Thyroid gland (tissue), 4 donors: Measurements from ENCODE around the gene ARHGEF11. TPM values are rescaled to one million over a fixed set of nuclear protein-coding genes. Genes with fewer than 3 reads are reported as not detected.

Experiments
- DNase-seq, 2 donors: peaks; one replicate each; pipeline ENCODE4 v3.0.0-alpha.2; 2019
- H3K27ac ChIP-seq, 3 donors: fragments of 200-600 bp; sonication (generic); 1 replicate in 2 of 3; 2 replicates in 1 of 3; pipeline ENCODE4 v1.5.1; 2016 to 2019; ENCODE audit warnings: mild to moderate bottlenecking in 1 of 3, moderate library complexity in 1 of 3
- H3K27me3 ChIP-seq: fragments of 200-600 bp; sonication (generic); one replicate; pipeline ENCODE4 v1.5.1; 2019
- H3K36me3 ChIP-seq, 2 donors: fragments of 200-600 bp; sonication (generic); one replicate each; pipeline ENCODE4 v1.5.1; 2016 to 2019
- H3K4me1 ChIP-seq, 2 donors: fragments of 200-600 bp; sonication (generic); one replicate each; pipeline ENCODE4 v1.5.1; 2017 to 2019
- H3K4me3 ChIP-seq, 3 donors: fragments of 200-600 bp; sonication (generic); replicated peaks in 1 of 3; 1 replicate in 2 of 3; 2 replicates in 1 of 3; pipeline ENCODE4 v1.5.1; 2016; ENCODE audit warnings: mild to moderate bottlenecking in 1 of 3
- H3K9me3 ChIP-seq: fragments of 200-600 bp; sonication (generic); one replicate; pipeline ENCODE4 v1.5.1; 2017
- POLR2A ChIP-seq, 2 donors: fragments of 450-650 bp; IDR thresholded peaks; one replicate each; pipeline ENCODE4 v1.6.1; 2017; ENCODE audit warnings: antibody characterized with exemption in 2 of 2, mild to moderate bottlenecking in 2 of 2, moderate library complexity in 1 of 2
- WGBS, 2 donors: methylation state at CpG; one replicate each; pipeline ENCODE4 v1.1.5; 2017; 5-methylcytosine and 5-hydroxymethylcytosine counted together
- intact Hi-C: fragments of 100-400 bp; cut with DNase I; formaldehyde crosslinking; loops from one replicate; pipeline ENCODE4 v1.15.1; 2023
- total RNA-seq, 4 donors: library from RNA; depleted of rRNA; stranded (reverse); fragments of >200 nt; gene quantifications; one replicate each; pipeline ENCODE4 v1.2.3, GENCODE V29; 2016
- TF ChIP-seq, protein P1 (sequence below), 6 experiments: fragments of 200-600 bp in 3 of 6; fragments of 450-650 bp in 3 of 6; sonication (generic) in 3 of 6; IDR thresholded peaks; one replicate each; pipeline ENCODE4 v1.5.1; 2016 to 2019; ENCODE audit warnings: antibody characterized with exemption in 6 of 6, mild to moderate bottlenecking in 2 of 6, inconsistent platforms in 1 of 6, moderate library complexity in 1 of 6

ARHGEF11 gene, protein sequence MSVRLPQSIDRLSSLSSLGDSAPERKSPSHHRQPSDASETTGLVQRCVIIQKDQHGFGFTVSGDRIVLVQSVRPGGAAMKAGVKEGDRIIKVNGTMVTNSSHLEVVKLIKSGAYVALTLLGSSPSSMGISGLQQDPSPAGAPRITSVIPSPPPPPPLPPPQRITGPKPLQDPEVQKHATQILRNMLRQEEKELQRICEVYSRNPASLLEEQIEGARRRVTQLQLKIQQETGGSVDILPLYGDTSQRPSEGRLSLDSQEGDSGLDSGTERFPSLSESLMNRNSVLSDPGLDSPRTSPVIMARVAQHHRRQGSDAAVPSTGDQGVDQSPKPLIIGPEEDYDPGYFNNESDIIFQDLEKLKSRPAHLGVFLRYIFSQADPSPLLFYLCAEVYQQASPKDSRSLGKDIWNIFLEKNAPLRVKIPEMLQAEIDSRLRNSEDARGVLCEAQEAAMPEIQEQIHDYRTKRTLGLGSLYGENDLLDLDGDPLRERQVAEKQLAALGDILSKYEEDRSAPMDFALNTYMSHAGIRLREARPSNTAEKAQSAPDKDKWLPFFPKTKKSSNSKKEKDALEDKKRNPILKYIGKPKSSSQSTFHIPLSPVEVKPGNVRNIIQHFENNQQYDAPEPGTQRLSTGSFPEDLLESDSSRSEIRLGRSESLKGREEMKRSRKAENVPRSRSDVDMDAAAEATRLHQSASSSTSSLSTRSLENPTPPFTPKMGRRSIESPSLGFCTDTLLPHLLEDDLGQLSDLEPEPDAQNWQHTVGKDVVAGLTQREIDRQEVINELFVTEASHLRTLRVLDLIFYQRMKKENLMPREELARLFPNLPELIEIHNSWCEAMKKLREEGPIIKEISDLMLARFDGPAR (N-terminal part only)
- total RNA-seq: 10 to 100 TPM; 31.2 to 56.2 (median 47.4) TPM

DNA sequence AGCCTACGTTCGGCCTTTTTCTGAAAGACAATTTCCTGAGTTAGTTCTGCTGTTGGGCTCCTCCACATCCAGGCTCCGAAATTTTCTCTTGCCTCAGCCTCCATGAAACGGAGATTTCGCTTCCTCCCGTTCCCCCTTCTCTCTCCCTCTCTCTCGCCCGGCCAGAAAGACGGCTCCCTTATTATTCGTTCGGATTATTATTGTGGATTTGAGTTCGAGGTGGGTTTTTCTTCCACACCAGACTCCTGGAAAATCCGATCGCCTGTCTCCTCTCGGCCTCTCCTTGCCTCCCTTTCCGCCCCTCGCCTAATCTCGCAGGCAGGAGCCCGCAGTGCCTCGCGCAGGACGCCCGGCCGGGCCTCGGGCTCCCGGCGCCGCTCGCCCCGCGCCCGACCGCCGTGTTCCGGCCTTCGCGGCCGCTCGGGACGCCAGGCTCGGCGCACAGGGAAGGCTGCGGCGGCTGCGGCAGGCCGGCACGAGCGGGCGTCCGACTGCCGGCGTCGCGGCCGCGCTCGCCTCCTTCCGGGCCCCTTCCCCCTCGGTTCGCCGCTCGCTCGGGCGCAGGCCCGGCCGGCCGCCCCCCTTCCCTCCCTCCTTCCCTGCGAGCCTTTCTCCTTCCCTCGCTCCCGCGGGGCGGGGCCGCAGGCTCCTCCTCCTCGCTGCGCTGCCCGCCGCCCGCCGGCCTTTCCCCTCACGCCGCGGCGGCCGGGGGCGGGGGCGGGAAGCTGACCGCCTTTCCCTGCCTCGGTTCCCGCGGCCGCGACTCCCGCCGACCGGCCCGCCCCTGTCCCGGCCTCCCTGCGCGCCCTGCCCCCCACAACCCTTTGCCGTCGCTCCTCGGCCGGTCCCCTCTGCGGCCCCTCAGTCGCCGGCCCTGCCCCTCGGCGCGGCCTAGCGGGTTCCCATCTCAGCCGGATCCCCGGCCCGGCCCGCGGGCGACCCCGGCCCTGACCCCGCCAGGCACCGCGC lies at the start of gene ARHGEF11:
ARHGEF11 (minus strand) TSS at position 493 of the 969 bp plus-strand sequence. CDS start 1,412 bp downstream, outside the sequence.
- TF ChIP-seq, protein P1, sequence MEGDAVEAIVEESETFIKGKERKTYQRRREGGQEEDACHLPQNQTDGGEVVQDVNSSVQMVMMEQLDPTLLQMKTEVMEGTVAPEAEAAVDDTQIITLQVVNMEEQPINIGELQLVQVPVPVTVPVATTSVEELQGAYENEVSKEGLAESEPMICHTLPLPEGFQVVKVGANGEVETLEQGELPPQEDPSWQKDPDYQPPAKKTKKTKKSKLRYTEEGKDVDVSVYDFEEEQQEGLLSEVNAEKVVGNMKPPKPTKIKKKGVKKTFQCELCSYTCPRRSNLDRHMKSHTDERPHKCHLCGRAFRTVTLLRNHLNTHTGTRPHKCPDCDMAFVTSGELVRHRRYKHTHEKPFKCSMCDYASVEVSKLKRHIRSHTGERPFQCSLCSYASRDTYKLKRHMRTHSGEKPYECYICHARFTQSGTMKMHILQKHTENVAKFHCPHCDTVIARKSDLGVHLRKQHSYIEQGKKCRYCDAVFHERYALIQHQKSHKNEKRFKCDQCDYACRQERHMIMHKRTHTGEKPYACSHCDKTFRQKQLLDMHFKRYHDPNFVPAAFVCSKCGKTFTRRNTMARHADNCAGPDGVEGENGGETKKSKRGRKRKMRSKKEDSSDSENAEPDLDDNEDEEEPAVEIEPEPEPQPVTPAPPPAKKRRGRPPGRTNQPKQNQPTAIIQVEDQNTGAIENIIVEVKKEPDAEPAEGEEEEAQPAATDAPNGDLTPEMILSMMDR (IDR thresholded peaks at IDR 0.05): peak in 1 of 6 experiments; percentile 5
- TF ChIP-seq POLR2A (IDR thresholded peaks at IDR 0.05): peak; percentile 17 to 92
- Histone ChIP-seq H3K9me3 (no peaks in the 10 kb centered on the region), H3K36me3 (no peaks in the 10 kb centered on the region), H3K27me3 (no peaks in the 10 kb centered on the region), H3K27ac (peak within 1 kb of the TSS; percentile 71 to 89 (median 84)), H3K4me1 (peaks cover 32 to 33% of the 10 kb centered on the region in 2 donors), H3K4me3 (peak within 1 kb of the TSS; percentile 38 to 54 (median 50))
- intact Hi-C loops: no loop called here
- 0 to 1% methylated on average over 35 to 60 of the region's 120 CpGs for WGBS, 2 donors
- peak; percentile 94 to 95 for DNase-seq

DNA sequence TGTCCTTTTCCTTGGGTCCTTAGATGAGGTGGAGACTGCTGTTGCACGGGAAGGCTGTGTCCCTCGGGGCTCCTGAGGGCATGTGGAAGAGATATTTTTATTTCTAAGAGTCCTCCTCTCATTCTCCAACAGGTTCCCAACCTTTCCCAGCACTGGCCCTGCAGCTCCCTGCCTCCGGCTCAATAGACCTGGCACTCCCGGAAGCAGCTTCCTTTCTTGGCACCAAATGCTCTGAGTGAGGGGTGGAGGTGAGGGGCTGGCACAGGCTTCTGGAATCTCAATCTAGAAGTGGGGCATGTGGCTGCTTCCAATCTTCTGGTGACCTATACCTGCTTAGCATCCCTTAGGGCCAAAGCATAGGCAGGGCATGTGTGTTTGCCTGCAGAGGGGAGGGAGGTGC lies 49.5 kb upstream of the ARHGEF11 start:
- intact Hi-C loops: loop anchor here (10.0 kb wide), 1 partner anchor 400 kb away; no protein-coding TSS in a partner anchor
- H3K27ac ChIP-seq: no peak overlapping the region
- no peaks in the 10 kb centered on the region for H3K27me3 ChIP-seq
- WGBS, 2 donors: 46 to 52% methylated on average over 4 of the region's 4 CpGs
- H3K9me3 ChIP-seq: no peaks in the 10 kb centered on the region
- H3K36me3 ChIP-seq: no peaks in the 10 kb centered on the region
- DNase-seq: no peak
- no peak overlapping the region for H3K4me3 ChIP-seq
- peaks cover 4 to 9% of the 10 kb centered on the region in 2 donors for H3K4me1 ChIP-seq
- TF ChIP-seq, protein P1 (IDR thresholded peaks at IDR 0.05): no peak
- no peak for TF ChIP-seq POLR2A (IDR thresholded peaks at IDR 0.05)

DNA sequence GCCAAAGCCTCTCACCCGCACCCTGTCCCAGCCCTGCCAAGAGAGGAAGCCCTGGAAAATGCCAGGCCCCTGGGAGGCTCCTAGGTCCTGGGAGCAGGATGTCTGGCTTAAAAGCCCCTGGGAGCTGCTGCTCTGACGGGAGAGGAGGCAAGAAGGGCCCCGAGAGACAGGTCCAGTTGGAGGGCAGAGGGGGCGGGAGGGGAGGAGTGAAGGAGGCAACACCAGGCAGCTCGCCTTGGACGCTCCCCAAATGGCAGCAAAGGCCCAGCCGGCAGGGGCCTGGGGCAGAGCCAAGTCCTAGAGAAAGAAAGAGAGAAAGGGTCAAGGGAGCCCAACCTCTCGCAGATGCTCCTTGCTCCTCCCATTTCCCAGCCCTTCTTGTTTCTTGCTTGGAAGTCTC lies 47.3 kb upstream of the ARHGEF11 start:
- H3K27ac ChIP-seq: no peak overlapping the region
- H3K36me3 ChIP-seq: no peaks in the 10 kb centered on the region
- H3K4me1 ChIP-seq: peaks cover 4 to 9% of the 10 kb centered on the region in 2 donors
- intact Hi-C loops: loop anchor here (10.0 kb wide), 1 partner anchor 402 kb away; no protein-coding TSS in a partner anchor
- H3K9me3 ChIP-seq: no peaks in the 10 kb centered on the region
- WGBS, 2 donors: 14 to 15% methylated on average over 7 to 8 of the region's 8 CpGs
- no peak overlapping the region for H3K4me3 ChIP-seq
- no peak for TF ChIP-seq POLR2A (IDR thresholded peaks at IDR 0.05)
- no peaks in the 10 kb centered on the region for H3K27me3 ChIP-seq
- DNase-seq: peak; percentile 73 to 76

DNA sequence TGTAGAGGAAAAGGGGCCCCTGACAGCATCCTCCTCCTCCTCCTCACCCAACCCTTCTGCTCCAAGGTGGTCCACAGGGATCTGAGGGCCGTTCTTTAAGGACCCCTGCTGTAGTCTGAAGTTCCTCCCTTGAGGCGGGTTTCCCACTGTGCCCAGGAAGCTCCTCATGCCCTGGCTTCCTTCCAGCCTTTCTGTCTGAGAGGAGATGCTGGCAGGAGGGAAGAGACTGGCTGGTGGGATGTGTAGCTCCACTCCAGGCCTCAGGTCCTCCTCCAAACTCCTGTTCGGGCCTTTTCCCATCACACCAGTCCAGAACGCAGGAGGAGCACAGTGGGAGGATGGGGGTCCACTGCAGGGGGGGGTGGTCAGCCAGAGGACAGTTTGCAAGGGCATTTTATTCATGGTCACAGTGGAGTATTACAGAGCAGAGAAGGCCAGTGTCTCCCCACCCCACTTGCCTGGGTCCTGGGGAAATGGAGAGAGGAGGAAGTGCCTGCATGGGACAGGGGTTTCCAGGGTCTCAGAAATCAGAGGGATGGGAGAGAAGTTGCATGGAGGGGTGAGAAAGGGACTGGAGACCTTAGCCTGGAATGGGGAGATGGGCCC lies 46.2 kb upstream of the ARHGEF11 start:
- H3K27me3 ChIP-seq: no peaks in the 10 kb centered on the region
- intact Hi-C loops: loop anchor here (2.0 to 10.0 kb wide), 2 partner anchors 65 to 403 kb away; no protein-coding TSS in a partner anchor
- no peaks in the 10 kb centered on the region for H3K9me3 ChIP-seq
- no peak overlapping the region for H3K27ac ChIP-seq
- no peak for DNase-seq
- H3K36me3 ChIP-seq: no peaks in the 10 kb centered on the region
- no peak overlapping the region for H3K4me3 ChIP-seq
- 73 to 90% methylated on average over 4 of the region's 4 CpGs for WGBS, 2 donors
- TF ChIP-seq POLR2A (IDR thresholded peaks at IDR 0.05): no peak
- TF ChIP-seq, protein P1 (IDR thresholded peaks at IDR 0.05): no peak
- peaks cover 4 to 9% of the 10 kb centered on the region in 2 donors for H3K4me1 ChIP-seq
